Endothelial cell of umbilical vein (primary cell): Measurements from ENCODE around the gene NYAP1.

ENCODE experiments used
- MYC ChIP-seq: IDR thresholded peaks from one replicate; pipeline ENCODE4 v1.6.1; 2011; ENCODE audit warnings: mild to moderate bottlenecking, low read depth, low read length
- POLR2A ChIP-seq: IDR thresholded peaks from 2 replicates; pipeline ENCODE4 v1.6.1; 2012; ENCODE audit warnings: low read depth, mild to moderate bottlenecking, control low read depth, low read length
- POLR2AphosphoS5 ChIP-seq: IDR thresholded peaks from 2 replicates; pipeline ENCODE4 v1.6.1; 2012; ENCODE audit warnings: low read depth, mild to moderate bottlenecking, control low read depth, low read length, moderate library complexity; ENCODE audit not compliant: insufficient read depth
- TF ChIP-seq, protein P1 (sequence below): IDR thresholded peaks from 2 replicates; pipeline ENCODE4 v1.6.1; 2011; ENCODE audit not compliant: insufficient read depth, insufficient read length
- TF ChIP-seq, protein P2 (sequence below), 2 donors: IDR thresholded peaks; 1 replicate in 1 of 2; 2 replicates in 1 of 2; pipeline ENCODE4 v1.5.1; 2011; ENCODE audit warnings: low read length in 2 of 2, mild to moderate bottlenecking in 2 of 2, moderate library complexity in 2 of 2, control low read depth in 1 of 2, inconsistent platforms in 1 of 2, low read depth in 1 of 2; ENCODE audit not compliant: insufficient read depth in 1 of 2; ENCODE audit errors: extremely low read depth in 1 of 2

DNA sequence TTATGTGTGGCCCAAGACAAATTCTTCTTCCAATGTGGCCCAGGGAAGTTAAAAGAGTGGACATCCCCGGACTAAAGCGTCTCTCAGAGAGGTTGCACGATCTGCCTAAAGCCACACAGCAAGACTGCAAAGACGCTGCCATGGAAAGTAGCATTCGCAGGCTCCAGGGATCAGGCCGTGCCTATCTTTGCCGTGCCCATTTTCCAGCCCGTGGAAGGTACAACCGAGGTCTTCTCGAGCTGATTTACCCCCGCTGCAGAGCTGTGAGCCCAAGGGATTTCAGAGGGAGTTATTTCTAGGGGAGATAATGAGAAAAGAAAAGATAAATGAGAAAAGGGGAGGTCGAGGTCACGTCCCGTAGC is 1.0 kb upstream of the NYAP1 start:
- TF ChIP-seq MYC = no peak
- TF ChIP-seq, protein P1, sequence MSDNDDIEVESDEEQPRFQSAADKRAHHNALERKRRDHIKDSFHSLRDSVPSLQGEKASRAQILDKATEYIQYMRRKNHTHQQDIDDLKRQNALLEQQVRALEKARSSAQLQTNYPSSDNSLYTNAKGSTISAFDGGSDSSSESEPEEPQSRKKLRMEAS = no peak
- TF ChIP-seq, protein P2, sequence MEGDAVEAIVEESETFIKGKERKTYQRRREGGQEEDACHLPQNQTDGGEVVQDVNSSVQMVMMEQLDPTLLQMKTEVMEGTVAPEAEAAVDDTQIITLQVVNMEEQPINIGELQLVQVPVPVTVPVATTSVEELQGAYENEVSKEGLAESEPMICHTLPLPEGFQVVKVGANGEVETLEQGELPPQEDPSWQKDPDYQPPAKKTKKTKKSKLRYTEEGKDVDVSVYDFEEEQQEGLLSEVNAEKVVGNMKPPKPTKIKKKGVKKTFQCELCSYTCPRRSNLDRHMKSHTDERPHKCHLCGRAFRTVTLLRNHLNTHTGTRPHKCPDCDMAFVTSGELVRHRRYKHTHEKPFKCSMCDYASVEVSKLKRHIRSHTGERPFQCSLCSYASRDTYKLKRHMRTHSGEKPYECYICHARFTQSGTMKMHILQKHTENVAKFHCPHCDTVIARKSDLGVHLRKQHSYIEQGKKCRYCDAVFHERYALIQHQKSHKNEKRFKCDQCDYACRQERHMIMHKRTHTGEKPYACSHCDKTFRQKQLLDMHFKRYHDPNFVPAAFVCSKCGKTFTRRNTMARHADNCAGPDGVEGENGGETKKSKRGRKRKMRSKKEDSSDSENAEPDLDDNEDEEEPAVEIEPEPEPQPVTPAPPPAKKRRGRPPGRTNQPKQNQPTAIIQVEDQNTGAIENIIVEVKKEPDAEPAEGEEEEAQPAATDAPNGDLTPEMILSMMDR (IDR thresholded peaks at IDR 0.05; ENCODE audit: extremely low read depth in 1 of 2, insufficient read depth in 1 of 2, low read depth in 1 of 2, low read length in 2 of 2) = no peak
- no peak for TF ChIP-seq POLR2AphosphoS5
- TF ChIP-seq POLR2A = no peak
